HFF-Myc (cell line): ENCODE data around the gene NKX6-2.
"Not testable (repeated sequence)": the region's sequence is repeated elsewhere in the genome, so short reads cannot be mapped to it uniquely, and the experiment has no call there.

ENCODE experiments used
- DNase-seq: peaks from one replicate; pipeline ENCODE4 v3.0.0-alpha.2; 2011; ENCODE audit warnings: low read depth; ENCODE audit errors: extremely low read depth
- H3K4me3 ChIP-seq: replicated peaks from 2 replicates; pipeline ENCODE4 v1.5.1; 2011; ENCODE audit warnings: low read depth, mild to moderate bottlenecking, control low read depth, low read length
- CTCF ChIP-seq: IDR thresholded peaks from 2 replicates; pipeline ENCODE4 v1.5.1; 2012; ENCODE audit warnings: mild to moderate bottlenecking, low read depth, low read length, control low read depth; ENCODE audit errors: missing control alignments

Gene NKX6-2

GRCh38 chr10:132777441-132777840 lies 8.5 kb downstream of the NKX6-2 start:
- no peak for DNase-seq
- no peak for TF ChIP-seq CTCF
- H3K4me3 ChIP-seq, result no peak overlapping the region

- TF ChIP-seq CTCF, result no peak
- no peak overlapping the region for H3K4me3 ChIP-seq
- DNase-seq, result no peak
These were observed 9.1 kb downstream of the NKX6-2 start for GRCh38 chr10:132776821-132777220.

GRCh38 chr10:132776186-132776585 lies 9.8 kb downstream of the NKX6-2 start:
- DNase-seq, result no peak
- TF ChIP-seq CTCF, result no peak
- no peak overlapping the region for H3K4me3 ChIP-seq

GRCh38 chr10:132774902-132775863 lies 10.8 kb downstream of the NKX6-2 start:
- no peak overlapping the region for H3K4me3 ChIP-seq
- no peak for DNase-seq
- TF ChIP-seq CTCF, result no peak

GRCh38 chr10:132774181-132774901 lies 11.6 kb downstream of the NKX6-2 start:
- DNase-seq, result no peak

GRCh38 chr10:132772816-132773215 lies 13.1 kb downstream of the NKX6-2 start:
- not testable (repeated sequence) for DNase-seq, H3K4me3 ChIP-seq

More at GRCh38 chr10:132774181-132774901, 11.6 kb downstream of the NKX6-2 start:
- H3K4me3 ChIP-seq, result no peak overlapping the region
- no peak for TF ChIP-seq CTCF
